GM21737 (cell line): ENCODE measurements around the gene BTN2A1.

Experiments used
- ATAC-seq: cut with Tn5 transposase; IDR thresholded peaks from one replicate; pipeline ENCODE4 v1.9.1; 2021; ENCODE audit warnings: mild to moderate bottlenecking, moderate library complexity; ENCODE audit not compliant: unreplicated experiment

BTN2A1 gene

GRCh38 chr6:26465776-26466175 lies 8.0 kb downstream of the BTN2A1 start:
- ATAC-seq = no peak

- no peak for ATAC-seq
These were observed 11.1 kb downstream of the BTN2A1 start for GRCh38 chr6:26468829-26469228.

GRCh38 chr6:26470643-26471042 lies 12.9 kb downstream of the BTN2A1 start:
- no peak for ATAC-seq

- ATAC-seq = no peak
These were observed 14.2 kb downstream of the BTN2A1 start for GRCh38 chr6:26471970-26472369.

GRCh38 chr6:26472549-26473290 lies 15.0 kb downstream of the BTN2A1 start:
- no peak for ATAC-seq

- no peak for ATAC-seq
These were observed 15.6 kb downstream of the BTN2A1 start for GRCh38 chr6:26473429-26473757.

GRCh38 chr6:26473758-26474438 lies 16.1 kb downstream of the BTN2A1 start:
- peak; percentile 87 for ATAC-seq

GRCh38 chr6:26474439-26474881 lies 16.7 kb downstream of the BTN2A1 start:
- no peak for ATAC-seq

- no peak for ATAC-seq
These were observed 18.3 kb downstream of the BTN2A1 start for GRCh38 chr6:26475823-26476729.

GRCh38 chr6:26476896-26477295 lies 19.1 kb downstream of the BTN2A1 start:
- ATAC-seq = no peak

- ATAC-seq = no peak
These were observed 19.7 kb downstream of the BTN2A1 start for GRCh38 chr6:26477426-26477825.

- no peak for ATAC-seq
These were observed 20.6 kb downstream of the BTN2A1 start for GRCh38 chr6:26478100-26478984.

- ATAC-seq = no peak
These were observed 21.2 kb downstream of the BTN2A1 start for GRCh38 chr6:26478985-26479278.

GRCh38 chr6:26482338-26482737 lies 24.6 kb downstream of the BTN2A1 start:
- no peak for ATAC-seq

GRCh38 chr6:26483727-26484126 lies 26.0 kb downstream of the BTN2A1 start:
- no peak for ATAC-seq

- no peak for ATAC-seq
These were observed 26.4 kb downstream of the BTN2A1 start for GRCh38 chr6:26484161-26484560.

GRCh38 chr6:26485112-26485780 lies 27.5 kb downstream of the BTN2A1 start:
- no peak for ATAC-seq

- ATAC-seq = no peak
These were observed 28.6 kb downstream of the BTN2A1 start for GRCh38 chr6:26486358-26486757.

GRCh38 chr6:26487466-26487865 lies 29.7 kb downstream of the BTN2A1 start:
- ATAC-seq = no peak
